ENCODE results near the gene CNOT1. TPM values are rescaled to one million over a fixed set of nuclear protein-coding genes. Genes with fewer than 3 reads are reported as not detected.

The CNOT1 gene
- total RNA-seq, 1 experiment from 2014 or later: 328 TPM

GRCh38 chr16:58510097-58510775, 119.4 kb downstream of the CNOT1 start:
- H3K27me3 ChIP-seq (ENCODE audit: insufficient read depth, low read length): no peaks in the 10 kb centered on the region

More at GRCh38 chr16:58510097-58510775, 119.4 kb downstream of the CNOT1 start:
- no peaks in the 10 kb centered on the region for H3K23me2 ChIP-seq (ENCODE audit: insufficient read length, low read depth, low read length, poor library complexity, severe bottlenecking)
- no peak overlapping the region for H3K9ac ChIP-seq (ENCODE audit: extremely low read depth, insufficient read length, low read length)
- no peak for DNase-seq
- no peak overlapping the region for H4K91ac ChIP-seq (ENCODE audit: insufficient read length, low read depth, low read length)
- H3K56ac ChIP-seq (ENCODE audit: insufficient read length, low read depth, low read length): no peak overlapping the region
- H3K4me2 ChIP-seq (ENCODE audit: insufficient read depth, insufficient read length, low read length): no peak overlapping the region
- no peaks in the 10 kb centered on the region for H3K9me3 ChIP-seq (ENCODE audit: control insufficient read depth, low read depth, low read length)
- no peak overlapping the region for H2BK20ac ChIP-seq (ENCODE audit: low read depth, low read length, poor library complexity, severe bottlenecking)
- no peak overlapping the region for H2BK12ac ChIP-seq (ENCODE audit: insufficient read length, low read depth, low read length)
- no peak overlapping the region for H3K27ac ChIP-seq (ENCODE audit: insufficient read length, low read depth, low read length)
- no peak overlapping the region for H3K4ac ChIP-seq (ENCODE audit: low read depth, low read length)
- no peak overlapping the region for H4K5ac ChIP-seq (ENCODE audit: insufficient read length, low read depth, low read length)
- H3K23ac ChIP-seq (ENCODE audit: insufficient read length, low read depth, low read length): no peak overlapping the region
- H2BK5ac ChIP-seq (ENCODE audit: insufficient read length, low read length): no peak overlapping the region
- Mint-ChIP-seq H3K36me3 (ENCODE audit: insufficient read depth in 1 of 3, low read depth in 3 of 3) (peaks cover 9 to 32% (median 11%) of the 10 kb centered on the region in 3 experiments), H3K27me3 (ENCODE audit: low read depth) (no peaks in the 10 kb centered on the region), H3K4me1 (peaks cover 6 to 18% of the 10 kb centered on the region in 2 experiments), H3K4me3 (no peak overlapping the region; a peak in 1 of 5 replicates), H3K27ac (no peak overlapping the region; a peak in 2 of 7 replicates), H3K9me3 (no peaks in the 10 kb centered on the region; a peak in 2 of 5 replicates)
- no peak overlapping the region for H4K8ac ChIP-seq (replicated peaks; ENCODE audit: insufficient read length, low read depth, low read length)
- no peak overlapping the region for H3T11ph ChIP-seq (ENCODE audit: low read length)
- no peak overlapping the region for H2AK5ac ChIP-seq (ENCODE audit: insufficient read length, low read length)
- H2AFZ ChIP-seq (ENCODE audit: low read length): no peak overlapping the region
- TF ChIP-seq CTCF (conservative IDR thresholded peaks at IDR 0.05): no peak
- no CpG with 5 or more reads among the region's 18 CpGs for WGBS (ENCODE audit: extremely low coverage, insufficient read length, low lambda C conversion rate)
- no peak overlapping the region for H2BK15ac ChIP-seq (ENCODE audit: low read depth, low read length)
- no peaks in the 10 kb centered on the region for H4K20me1 ChIP-seq (ENCODE audit: control insufficient read depth, insufficient read depth, insufficient read length)
- H3K79me1 ChIP-seq (ENCODE audit: insufficient read depth, low read depth, low read length, poor library complexity, severe bottlenecking): no peaks in the 10 kb centered on the region
- no peaks in the 10 kb centered on the region for H3K4me1 ChIP-seq (ENCODE audit: insufficient read depth, low read length)
- no peak overlapping the region for H3K18ac ChIP-seq (ENCODE audit: insufficient read length, low read depth, low read length)
- no peak overlapping the region for H3K14ac ChIP-seq (ENCODE audit: insufficient read depth, low read length)
- no peak overlapping the region for H2BK120ac ChIP-seq (ENCODE audit: low read depth, low read length, poor library complexity, severe bottlenecking)
- no peaks in the 10 kb centered on the region for H3K79me2 ChIP-seq (ENCODE audit: insufficient read depth, low read length)

Measured in H9 (cell line).